Measurements from ENCODE around the gene MYH10.

The MYH10 gene

GRCh38 chr17:8489841-8490240 is 140.7 kb downstream of the MYH10 start:
- DNase-seq: no peak

- peak; percentile 65 for DNase-seq
Observed at GRCh38 chr17:8488901-8489300, 141.6 kb downstream of the MYH10 start.

- no peak for DNase-seq
Observed at GRCh38 chr17:8488491-8488890, 142.0 kb downstream of the MYH10 start.

GRCh38 chr17:8487743-8488142 is 142.8 kb downstream of the MYH10 start:
- no peak for DNase-seq

GRCh38 chr17:8487130-8487645 is 143.3 kb downstream of the MYH10 start:
- no peak for DNase-seq

GRCh38 chr17:8485491-8485890 is 145.0 kb downstream of the MYH10 start:
- DNase-seq: no peak

GRCh38 chr17:8484465-8484864 is 146.1 kb downstream of the MYH10 start:
- DNase-seq: no peak

- DNase-seq: no peak
Observed at GRCh38 chr17:8482546-8482945, 148.0 kb downstream of the MYH10 start.

GRCh38 chr17:8481703-8482102 is 148.8 kb downstream of the MYH10 start:
- no peak for DNase-seq

- DNase-seq: no peak
Observed at GRCh38 chr17:8481089-8481488, 149.4 kb downstream of the MYH10 start.

GRCh38 chr17:8480011-8480976 is 150.2 kb downstream of the MYH10 start:
- DNase-seq: no peak

- no peak for DNase-seq
Observed at GRCh38 chr17:8479431-8479947, 151.0 kb downstream of the MYH10 start.

GRCh38 chr17:8477715-8478441 is 152.6 kb downstream of the MYH10 start:
- DNase-seq: no peak

- DNase-seq: peak; percentile 56
Observed at GRCh38 chr17:8477171-8477570, 153.4 kb downstream of the MYH10 start.

GRCh38 chr17:8476741-8477140 is 153.8 kb downstream of the MYH10 start:
- no peak for DNase-seq

GRCh38 chr17:8475781-8476180 is 154.7 kb downstream of the MYH10 start:
- no peak for DNase-seq

- DNase-seq: no peak
Observed at GRCh38 chr17:8475227-8475626, 155.3 kb downstream of the MYH10 start.

GRCh38 chr17:8474826-8475225 is 155.7 kb downstream of the MYH10 start:
- no peak for DNase-seq

- no peak for DNase-seq
Observed at GRCh38 chr17:8473451-8474192, 156.9 kb downstream of the MYH10 start.

- DNase-seq: no peak
Observed at GRCh38 chr17:8472663-8473062, 157.9 kb downstream of the MYH10 start.

- DNase-seq: no peak
Observed at GRCh38 chr17:8470447-8471047, 160.0 kb downstream of the MYH10 start.

- DNase-seq: no peak
Observed at GRCh38 chr17:8469964-8470363, 160.6 kb downstream of the MYH10 start.
